Loucy (cell line): Measurements from ENCODE around the gene TIMM44.

Experiments
- H2AFZ ChIP-seq: fragments of 200-600 bp; sonication (generic); 2 replicates; pipeline ENCODE4 v1.6.0; 2016; ENCODE audit warnings: antibody characterized with exemption, mild to moderate bottlenecking, low read length, moderate library complexity
- H3F3A ChIP-seq: fragments of 200-600 bp; 2 replicates; pipeline ENCODE4 v1.6.0; 2016; ENCODE audit warnings: antibody characterized with exemption, low read depth, mild to moderate bottlenecking
- H3K27me3 ChIP-seq: fragments of 200-600 bp; sonication (generic); 2 replicates; pipeline ENCODE4 v1.6.1; 2014; ENCODE audit warnings: low read length, mild to moderate bottlenecking; ENCODE audit not compliant: insufficient read depth, poor library complexity, severe bottlenecking
- H3K36me3 ChIP-seq: fragments of 200-600 bp; sonication (generic); 2 replicates; pipeline ENCODE4 v1.6.1; 2016; ENCODE audit warnings: low read length; ENCODE audit not compliant: insufficient read depth
- H3K4me1 ChIP-seq: fragments of 200-600 bp; sonication (generic); 2 replicates; pipeline ENCODE4 v1.5.1; 2014; ENCODE audit warnings: low read length, mild to moderate bottlenecking; ENCODE audit not compliant: insufficient read depth, poor library complexity, severe bottlenecking
- H3K4me2 ChIP-seq: fragments of 200-600 bp; sonication (generic); 2 replicates; pipeline ENCODE4 v1.6.0; 2014; ENCODE audit warnings: antibody characterized with exemption, low read length, low read depth, mild to moderate bottlenecking; ENCODE audit not compliant: poor library complexity, severe bottlenecking
- H3K4me3 ChIP-seq: fragments of 200-600 bp; sonication (generic); 2 replicates; pipeline ENCODE4 v1.5.1; 2014; ENCODE audit warnings: low read length, mild to moderate bottlenecking, mixed read lengths; ENCODE audit not compliant: poor library complexity, severe bottlenecking
- H3K79me2 ChIP-seq: fragments of 200-600 bp; sonication (generic); 2 replicates; pipeline ENCODE4 v1.6.1; 2014; ENCODE audit warnings: low read length; ENCODE audit not compliant: insufficient read depth
- H3K9ac ChIP-seq: fragments of 200-600 bp; sonication (generic); 2 replicates; pipeline ENCODE4 v1.6.0; 2014; ENCODE audit warnings: mild to moderate bottlenecking, low read depth, low read length, moderate library complexity; ENCODE audit not compliant: poor library complexity, severe bottlenecking
- H3K9me2 ChIP-seq: fragments of 200-600 bp; sonication (generic); replicated peaks from 2 replicates; pipeline ENCODE4 v1.6.1; 2016; ENCODE audit warnings: low read depth, low read length, mixed read lengths
- H3K9me3 ChIP-seq: fragments of 200-600 bp; sonication (generic); 2 replicates; pipeline ENCODE4 v1.6.1; 2014; ENCODE audit warnings: mild to moderate bottlenecking, antibody characterized with exemption, low read length, low read depth; ENCODE audit not compliant: insufficient read depth
- H4K20me1 ChIP-seq: fragments of 200-600 bp; sonication (generic); 2 replicates; pipeline ENCODE4 v1.6.0; 2014; ENCODE audit warnings: antibody characterized with exemption, low read length, mild to moderate bottlenecking; ENCODE audit not compliant: insufficient read depth, poor library complexity, severe bottlenecking
- EZH2phosphoT487 ChIP-seq: fragments of 200-600 bp; IDR thresholded peaks from 2 replicates; pipeline ENCODE4 v1.6.1; 2018; ENCODE audit warnings: antibody characterized with exemption, mild to moderate bottlenecking, moderate library complexity, borderline replicate concordance
- TF ChIP-seq, protein P1 (sequence below): fragments of 200-600 bp; sonication (generic); conservative IDR thresholded peaks from 2 replicates; pipeline ENCODE4 v1.5.1; 2014; ENCODE audit warnings: mild to moderate bottlenecking, antibody characterized with exemption, low read length

The TIMM44 gene

DNA sequence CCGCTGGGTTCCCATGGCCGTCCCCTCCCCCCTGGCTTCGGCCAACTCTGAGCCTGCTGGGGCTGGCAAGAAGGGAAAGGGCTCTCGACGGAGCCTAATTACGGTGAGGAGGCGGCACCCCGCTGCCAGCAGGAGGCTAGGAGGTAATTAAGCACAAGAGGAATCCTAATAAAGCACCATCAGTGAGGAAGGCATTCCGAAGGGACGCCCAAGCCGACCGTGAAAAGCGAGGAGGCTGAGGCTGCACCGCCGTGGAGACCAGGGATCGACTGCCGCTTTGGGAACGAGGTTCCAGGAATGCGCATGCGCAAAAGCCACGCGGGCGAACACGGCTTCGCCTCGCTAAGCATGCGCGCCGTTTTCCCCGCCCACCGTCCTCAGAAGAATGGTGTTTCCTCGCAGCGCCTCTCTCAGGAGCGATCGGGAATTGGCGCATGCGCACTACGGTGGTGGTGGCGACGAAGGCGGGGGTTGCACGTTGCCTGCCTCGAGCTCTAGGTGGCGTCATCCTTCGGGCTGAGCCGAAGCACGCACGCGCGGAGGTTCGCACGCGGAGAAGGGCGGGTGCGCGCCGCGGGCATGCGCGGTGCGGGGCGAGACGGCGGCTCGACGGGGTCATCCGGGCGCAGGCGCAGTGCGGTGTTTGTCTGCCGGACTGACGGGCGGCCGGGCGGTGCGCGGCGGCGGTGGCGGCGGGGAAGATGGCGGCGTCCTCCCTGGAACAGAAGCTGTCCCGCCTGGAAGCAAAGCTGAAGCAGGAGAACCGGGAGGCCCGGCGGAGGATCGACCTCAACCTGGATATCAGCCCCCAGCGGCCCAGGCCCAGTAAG lies 40.0 kb downstream of the TIMM44 start, which contains the start of gene MAP2K7:
MAP2K7 (plus strand) TSS at position 634 of the 830 bp plus-strand sequence; CDS start at position 702, 68 bp downstream.
- Histone ChIP-seq H3K27me3 (no peaks in the 10 kb centered on the region), H3K79me2 (peaks cover 51% of the 10 kb centered on the region)

GRCh38 chr19:7902796-7903243 lies 40.6 kb downstream of the TIMM44 start:
- Histone ChIP-seq H2AFZ (peak overlapping the region; percentile 95), H3K4me3 (peak overlapping the region; percentile 91), H3K4me2 (peak overlapping the region; percentile 95), H4K20me1 (peaks cover 30% of the 10 kb centered on the region), H3F3A (no peaks in the 10 kb centered on the region), H3K9me3 (no peaks in the 10 kb centered on the region), H3K9ac (peak overlapping the region; percentile 92), H3K9me2 (no peaks in the 10 kb centered on the region), H3K36me3 (no peaks in the 10 kb centered on the region), H3K27me3 (no peaks in the 10 kb centered on the region), H3K79me2 (peaks cover 45% of the 10 kb centered on the region), H3K4me1 (peaks cover 25% of the 10 kb centered on the region)
- TF ChIP-seq EZH2phosphoT487 = no peak
- TF ChIP-seq, protein P1, sequence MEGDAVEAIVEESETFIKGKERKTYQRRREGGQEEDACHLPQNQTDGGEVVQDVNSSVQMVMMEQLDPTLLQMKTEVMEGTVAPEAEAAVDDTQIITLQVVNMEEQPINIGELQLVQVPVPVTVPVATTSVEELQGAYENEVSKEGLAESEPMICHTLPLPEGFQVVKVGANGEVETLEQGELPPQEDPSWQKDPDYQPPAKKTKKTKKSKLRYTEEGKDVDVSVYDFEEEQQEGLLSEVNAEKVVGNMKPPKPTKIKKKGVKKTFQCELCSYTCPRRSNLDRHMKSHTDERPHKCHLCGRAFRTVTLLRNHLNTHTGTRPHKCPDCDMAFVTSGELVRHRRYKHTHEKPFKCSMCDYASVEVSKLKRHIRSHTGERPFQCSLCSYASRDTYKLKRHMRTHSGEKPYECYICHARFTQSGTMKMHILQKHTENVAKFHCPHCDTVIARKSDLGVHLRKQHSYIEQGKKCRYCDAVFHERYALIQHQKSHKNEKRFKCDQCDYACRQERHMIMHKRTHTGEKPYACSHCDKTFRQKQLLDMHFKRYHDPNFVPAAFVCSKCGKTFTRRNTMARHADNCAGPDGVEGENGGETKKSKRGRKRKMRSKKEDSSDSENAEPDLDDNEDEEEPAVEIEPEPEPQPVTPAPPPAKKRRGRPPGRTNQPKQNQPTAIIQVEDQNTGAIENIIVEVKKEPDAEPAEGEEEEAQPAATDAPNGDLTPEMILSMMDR = no peak

More for the DNA sequence above, 40.0 kb downstream of the TIMM44 start, which contains the start of gene MAP2K7:
- Histone ChIP-seq H3K4me2 (peak within 1 kb of the TSS; percentile 95), H3K36me3 (no peaks in the 10 kb centered on the region), H3K9ac (peak within 1 kb of the TSS; percentile 92), H2AFZ (peak within 1 kb of the TSS; percentile 95), H3K4me1 (peaks cover 25% of the 10 kb centered on the region), H3K9me2 (no peaks in the 10 kb centered on the region), H4K20me1 (peaks cover 33% of the 10 kb centered on the region), H3K9me3 (no peaks in the 10 kb centered on the region), H3F3A (no peaks in the 10 kb centered on the region), H3K4me3 (peak within 1 kb of the TSS; percentile 91)
- TF ChIP-seq, protein P1 = peak; percentile 75
- TF ChIP-seq EZH2phosphoT487 = no peak

- TF ChIP-seq, protein P1 = no peak
- TF ChIP-seq EZH2phosphoT487 = no peak
- Histone ChIP-seq H3K9me3 (no peaks in the 10 kb centered on the region), H4K20me1 (peaks cover 24% of the 10 kb centered on the region), H3K9ac (no peak overlapping the region), H3K9me2 (no peaks in the 10 kb centered on the region), H3K27me3 (no peaks in the 10 kb centered on the region), H3K4me1 (peaks cover 25% of the 10 kb centered on the region), H3K79me2 (peaks cover 32% of the 10 kb centered on the region), H2AFZ (no peak overlapping the region), H3K36me3 (no peaks in the 10 kb centered on the region), H3K4me2 (no peak overlapping the region), H3K4me3 (no peak overlapping the region), H3F3A (no peaks in the 10 kb centered on the region)
These were observed 42.1 kb downstream of the TIMM44 start for GRCh38 chr19:7901337-7901736.
